Panc1 (cell line): ENCODE data around the gene PNKD. TPM values are rescaled to one million over a fixed set of nuclear protein-coding genes. Genes with fewer than 3 reads are reported as not detected.

Experiments used
- ATAC-seq: fragments of 200-7000 bp; cut with Tn5 transposase; 2 replicates; pipeline ENCODE4 v1.9.1; 2020; ENCODE audit warnings: mild to moderate bottlenecking, moderate library complexity
- BruUV-seq: library from RNA; stranded (reverse); fragments of 400-500 nt; replicated peaks from 2 replicates; lab custom pipeline; 2021; lab: Mats Ljungman, UMichigan
- CTCF ChIA-PET: fragments of 300-600 bp; sonication (Branson Sonifier 250); formaldehyde crosslinking; loops from one replicate; lab custom pipeline; 2022; ENCODE audit warnings: antibody characterized with exemption; lab: Charles Lee
- POLR2A ChIA-PET: fragments of 300-600 bp; sonication (Branson Sonifier 250); formaldehyde crosslinking; loops from one replicate; lab custom pipeline; 2022; ENCODE audit warnings: antibody characterized with exemption; lab: Charles Lee
- DNase-seq: peaks from one replicate; pipeline ENCODE4 v3.0.0-alpha.2; 2010; ENCODE audit warnings: low read depth, low spot score
- H3K27ac ChIP-seq: 2 replicates; pipeline ENCODE4 v1.5.1; 2011; ENCODE audit warnings: mild to moderate bottlenecking, low read length, inconsistent platforms
- H3K27me3 ChIP-seq: fragments of 200-500 bp; sonication (Bioruptor generic); 2 replicates; pipeline ENCODE4 v1.6.0; 2014; ENCODE audit warnings: low read length, inconsistent platforms; ENCODE audit not compliant: control insufficient read depth, insufficient read depth
- H3K36me3 ChIP-seq: fragments of 200-500 bp; sonication (Bioruptor generic); 2 replicates; pipeline ENCODE4 v1.5.1; 2014; ENCODE audit warnings: inconsistent platforms, mild to moderate bottlenecking, low read length, moderate library complexity; ENCODE audit not compliant: control insufficient read depth, insufficient read depth
- H3K4me1 ChIP-seq: 2 replicates; pipeline ENCODE4 v1.5.1; 2011; ENCODE audit warnings: inconsistent platforms, mild to moderate bottlenecking, low read length, moderate library complexity; ENCODE audit not compliant: control insufficient read depth, insufficient read depth
- H3K4me3 ChIP-seq, 2 experiments: 2 replicates each; pipeline ENCODE4 v1.5.1; 2011 to 2012; ENCODE audit warnings: low read depth in 2 of 2, low read length in 2 of 2, mild to moderate bottlenecking in 2 of 2, inconsistent platforms in 1 of 2, moderate library complexity in 1 of 2
- H3K9me3 ChIP-seq: fragments of 200-500 bp; sonication (Bioruptor generic); 2 replicates; pipeline ENCODE4 v1.5.1; 2014; ENCODE audit warnings: low read depth, mild to moderate bottlenecking, inconsistent platforms, low read length, moderate library complexity; ENCODE audit not compliant: control insufficient read depth, insufficient read depth
- CTCF ChIP-seq: fragments of 450-650 bp; IDR thresholded peaks from 2 replicates; pipeline ENCODE4 v1.5.1; 2017; ENCODE audit warnings: mild to moderate bottlenecking
- POLR2AphosphoS5 ChIP-seq: IDR thresholded peaks from 2 replicates; pipeline ENCODE4 v1.6.1; 2012; ENCODE audit warnings: mild to moderate bottlenecking, low read depth, low read length, moderate library complexity
- REST ChIP-seq, 2 experiments: IDR thresholded peaks; 2 replicates each; pipeline ENCODE4 v1.6.1; 2011 to 2012; ENCODE audit warnings: low read depth in 2 of 2, control low read depth in 1 of 2, low read length in 1 of 2, mild to moderate bottlenecking in 1 of 2, moderate library complexity in 1 of 2; ENCODE audit not compliant: insufficient read depth in 1 of 2
- SIN3A ChIP-seq: IDR thresholded peaks from 2 replicates; pipeline ENCODE4 v1.6.1; 2012; ENCODE audit warnings: low read depth, mild to moderate bottlenecking, low read length, moderate library complexity, borderline replicate concordance; ENCODE audit not compliant: insufficient read depth
- TCF7L2 ChIP-seq: IDR thresholded peaks from 2 replicates; pipeline ENCODE4 v1.6.1; 2011; ENCODE audit warnings: mild to moderate bottlenecking, low read depth, low read length, inconsistent platforms
- in situ Hi-C: cut with HindIII; loops from 2 replicates; pipeline ENCODE4 v1.10.0; 2016; ENCODE audit warnings: low sequenced_read_pairs, low pct_unique_long_range_greater_than_20kb
- intact Hi-C: fragments of 100-400 bp; cut with micrococcal nuclease; formaldehyde crosslinking; loops from one replicate; pipeline ENCODE4 v1.10.0; 2022; ENCODE audit not compliant: unreplicated experiment
- total RNA-seq: library from RNA; stranded (reverse); gene quantifications from one replicate; pipeline ENCODE4 v1.2.1, GENCODE V29; 2021; ENCODE audit not compliant: unreplicated experiment

Gene PNKD
- total RNA-seq, 1 experiment from 2014 or later, result 49.0 TPM

GRCh38 chr2:218226903-218227302 is 43.4 kb upstream of the PNKD start:
- Histone ChIP-seq H3K4me1 (peaks cover 8% of the 10 kb centered on the region; the same call in 1 of the 2 replicates), H3K27me3 (no peaks in the 10 kb centered on the region), H3K4me3 (no peak overlapping the region), H3K9me3 (no peaks in the 10 kb centered on the region), H3K27ac (no peak overlapping the region), H3K36me3 (peaks cover 41% of the 10 kb centered on the region)
- BruUV-seq, result no TSS peak
- ATAC-seq (no peak), DNase-seq (no peak)
- CTCF ChIA-PET, result no interaction called here
- in situ Hi-C loops (no loop called here), intact Hi-C loops (no loop called here)
- no peak for TF ChIP-seq REST (IDR thresholded peaks at IDR 0.05; ENCODE audit: insufficient read depth in 1 of 2, low read depth in 2 of 2, low read length in 1 of 2)
- no peak for TF ChIP-seq SIN3A
- TF ChIP-seq CTCF, result no peak
- TF ChIP-seq POLR2AphosphoS5, result no peak
- no peak for TF ChIP-seq TCF7L2
- POLR2A ChIA-PET, result no interaction called here

GRCh38 chr2:218228366-218229090 is 41.8 kb upstream of the PNKD start:
- ATAC-seq, result no peak
- peaks cover 37% of the 10 kb centered on the region for H3K36me3 ChIP-seq
- intact Hi-C loops (no loop called here), in situ Hi-C loops (no loop called here)
- DNase-seq, result no peak
- TF ChIP-seq POLR2AphosphoS5 (no peak), TCF7L2 (no peak), CTCF (no peak), REST (IDR thresholded peaks at IDR 0.05; ENCODE audit: insufficient read depth in 1 of 2, low read depth in 2 of 2, low read length in 1 of 2) (no peak), SIN3A (no peak)
- no peaks in the 10 kb centered on the region for H3K4me1 ChIP-seq
- H3K4me3 ChIP-seq, result no peak overlapping the region
- H3K27ac ChIP-seq, result no peak overlapping the region
- POLR2A ChIA-PET, result no interaction called here
- CTCF ChIA-PET, result no interaction called here
- H3K9me3 ChIP-seq, result no peaks in the 10 kb centered on the region
- H3K27me3 ChIP-seq, result no peaks in the 10 kb centered on the region
- BruUV-seq, result no TSS peak
